Measurements from ENCODE around the gene PINLYP.

The PINLYP gene

GRCh38 chr19:43532571-43532961 is 43.0 kb upstream of the PINLYP start:
- no CpG with 5 or more reads among the region's 16 CpGs for WGBS (ENCODE audit: extremely low coverage, insufficient coverage, low lambda C conversion rate)
- H3K79me1 ChIP-seq (ENCODE audit: low read length) = no peaks in the 10 kb centered on the region
- H4K8ac ChIP-seq (ENCODE audit: low read depth, low read length) = no peak overlapping the region
- H3K27me3 ChIP-seq (ENCODE audit: insufficient read depth, low read length, poor library complexity) = no peaks in the 10 kb centered on the region
- no peak overlapping the region for H3K4ac ChIP-seq (ENCODE audit: low read depth, low read length)
- no peak overlapping the region for H2BK15ac ChIP-seq (replicated peaks; ENCODE audit: low read depth)
- no peak overlapping the region for H2BK120ac ChIP-seq (ENCODE audit: low read depth, low read length)
- peak overlapping the region; percentile 83 for H3K9ac ChIP-seq (ENCODE audit: low read length)
- no peaks in the 10 kb centered on the region for H3K36me3 ChIP-seq (ENCODE audit: control insufficient read depth, insufficient read depth, low read length)
- DNase-seq = no peak
- no peaks in the 10 kb centered on the region for H3K79me2 ChIP-seq (ENCODE audit: control insufficient read depth, insufficient read depth, low read length)
- H3K56ac ChIP-seq (ENCODE audit: low read length) = peak overlapping the region; percentile 92
- no peak overlapping the region for H2BK5ac ChIP-seq (ENCODE audit: low read length)
- H2AK5ac ChIP-seq (ENCODE audit: low read length) = no peak overlapping the region
- no peak overlapping the region for H3K18ac ChIP-seq (ENCODE audit: low read length)
- peak overlapping the region; percentile 97 for H3K4me2 ChIP-seq (ENCODE audit: low read length)
- peaks cover 6% of the 10 kb centered on the region for H3K4me1 ChIP-seq (ENCODE audit: control insufficient read depth, low read depth, low read length)
- no peak overlapping the region for H4K5ac ChIP-seq (ENCODE audit: low read length)
- H3K23ac ChIP-seq (ENCODE audit: low read length) = no peak overlapping the region
- peak overlapping the region; percentile 69 for H3K27ac ChIP-seq (ENCODE audit: low read depth, low read length)
- H3K4me3 ChIP-seq (ENCODE audit: low read length) = peak overlapping the region; percentile 62

- H4K5ac ChIP-seq (ENCODE audit: low read length) = no peak within 1 kb of the TSS
- H3K4ac ChIP-seq (ENCODE audit: low read depth, low read length) = no peak within 1 kb of the TSS
- no peak within 1 kb of the TSS for H2AK5ac ChIP-seq (ENCODE audit: low read length)
- H3K27ac ChIP-seq (ENCODE audit: low read depth, low read length) = peak within 1 kb of the TSS; percentile 69
- H3K23ac ChIP-seq (ENCODE audit: low read length) = no peak within 1 kb of the TSS
- H2BK5ac ChIP-seq (ENCODE audit: low read length) = no peak within 1 kb of the TSS
- H3K4me3 ChIP-seq (ENCODE audit: low read length) = peak within 1 kb of the TSS; percentile 62
- H4K8ac ChIP-seq (ENCODE audit: low read depth, low read length) = no peak within 1 kb of the TSS
- no peaks in the 10 kb centered on the region for H3K36me3 ChIP-seq (ENCODE audit: control insufficient read depth, insufficient read depth, low read length)
- H3K9ac ChIP-seq (ENCODE audit: low read length) = peak within 1 kb of the TSS; percentile 83
- no peak within 1 kb of the TSS for H2BK120ac ChIP-seq (ENCODE audit: low read depth, low read length)
- H3K79me1 ChIP-seq (ENCODE audit: low read length) = no peaks in the 10 kb centered on the region
- no peak within 1 kb of the TSS for H3K18ac ChIP-seq (ENCODE audit: low read length)
- H3K79me2 ChIP-seq (ENCODE audit: control insufficient read depth, insufficient read depth, low read length) = no peaks in the 10 kb centered on the region
- H2BK15ac ChIP-seq (replicated peaks; ENCODE audit: low read depth) = no peak within 1 kb of the TSS
- no CpG with 5 or more reads among the region's 47 CpGs for WGBS (ENCODE audit: extremely low coverage, insufficient coverage, low lambda C conversion rate)
- peak within 1 kb of the TSS; percentile 97 for H3K4me2 ChIP-seq (ENCODE audit: low read length)
- no peaks in the 10 kb centered on the region for H3K27me3 ChIP-seq (ENCODE audit: insufficient read depth, low read length, poor library complexity)
- H3K56ac ChIP-seq (ENCODE audit: low read length) = peak within 1 kb of the TSS; percentile 92
- DNase-seq = peak; percentile 98
- H3K4me1 ChIP-seq (ENCODE audit: control insufficient read depth, low read depth, low read length) = peaks cover 6% of the 10 kb centered on the region
Observed at GRCh38 chr19:43532962-43533545, 42.5 kb upstream of the PINLYP start, which contains the start of gene ZNF575. Gene ZNF575 (plus strand): TSS chr19:43533188. CDS start chr19:43534423, 1,235 bp downstream.

- peak; percentile 99 for DNase-seq
- Histone ChIP-seq H3K27ac (ENCODE audit: low read depth, low read length) (no peak overlapping the region), H3K23ac (ENCODE audit: low read length) (no peak overlapping the region), H3K18ac (ENCODE audit: low read length) (no peak overlapping the region), H3K4me3 (ENCODE audit: low read length) (peak overlapping the region; percentile 0), H3K79me1 (ENCODE audit: low read length) (no peaks in the 10 kb centered on the region), H3K36me3 (ENCODE audit: control insufficient read depth, insufficient read depth, low read length) (peaks cover 3% of the 10 kb centered on the region), H2AK5ac (ENCODE audit: low read length) (no peak overlapping the region), H4K5ac (ENCODE audit: low read length) (no peak overlapping the region), H3K56ac (ENCODE audit: low read length) (peak overlapping the region; percentile 28), H2BK5ac (ENCODE audit: low read length) (no peak overlapping the region), H4K8ac (ENCODE audit: low read depth, low read length) (no peak overlapping the region), H3K4ac (ENCODE audit: low read depth, low read length) (no peak overlapping the region), H3K4me2 (ENCODE audit: low read length) (peak overlapping the region; percentile 30), H3K79me2 (ENCODE audit: control insufficient read depth, insufficient read depth, low read length) (no peaks in the 10 kb centered on the region), H3K9ac (ENCODE audit: low read length) (peak overlapping the region; percentile 28), H2BK15ac (replicated peaks; ENCODE audit: low read depth) (no peak overlapping the region), H3K4me1 (ENCODE audit: control insufficient read depth, low read depth, low read length) (peaks cover 6% of the 10 kb centered on the region), H3K27me3 (ENCODE audit: insufficient read depth, low read length, poor library complexity) (no peaks in the 10 kb centered on the region), H2BK120ac (ENCODE audit: low read depth, low read length) (no peak overlapping the region)
- WGBS (ENCODE audit: extremely low coverage, insufficient coverage, low lambda C conversion rate) = no CpG with 5 or more reads among the region's 41 CpGs
Observed at GRCh38 chr19:43533546-43534304, 41.9 kb upstream of the PINLYP start.

GRCh38 chr19:43534305-43534815 is 41.2 kb upstream of the PINLYP start:
- peak overlapping the region; percentile 82 for H3K56ac ChIP-seq (ENCODE audit: low read length)
- no peak overlapping the region for H2AK5ac ChIP-seq (ENCODE audit: low read length)
- no peaks in the 10 kb centered on the region for H3K79me2 ChIP-seq (ENCODE audit: control insufficient read depth, insufficient read depth, low read length)
- no peak overlapping the region for H2BK5ac ChIP-seq (ENCODE audit: low read length)
- no peak overlapping the region for H3K27ac ChIP-seq (ENCODE audit: low read depth, low read length)
- H3K36me3 ChIP-seq (ENCODE audit: control insufficient read depth, insufficient read depth, low read length) = peaks cover 3% of the 10 kb centered on the region
- H2BK120ac ChIP-seq (ENCODE audit: low read depth, low read length) = no peak overlapping the region
- H3K4me1 ChIP-seq (ENCODE audit: control insufficient read depth, low read depth, low read length) = peaks cover 6% of the 10 kb centered on the region
- H4K8ac ChIP-seq (ENCODE audit: low read depth, low read length) = no peak overlapping the region
- H3K9ac ChIP-seq (ENCODE audit: low read length) = peak overlapping the region; percentile 56
- H3K4me2 ChIP-seq (ENCODE audit: low read length) = peak overlapping the region; percentile 29
- no peak overlapping the region for H3K4ac ChIP-seq (ENCODE audit: low read depth, low read length)
- no peaks in the 10 kb centered on the region for H3K79me1 ChIP-seq (ENCODE audit: low read length)
- no peak overlapping the region for H3K4me3 ChIP-seq (ENCODE audit: low read length)
- no peak overlapping the region for H4K5ac ChIP-seq (ENCODE audit: low read length)
- H3K27me3 ChIP-seq (ENCODE audit: insufficient read depth, low read length, poor library complexity) = no peaks in the 10 kb centered on the region
- no peak overlapping the region for H3K18ac ChIP-seq (ENCODE audit: low read length)
- DNase-seq = no peak
- H3K23ac ChIP-seq (ENCODE audit: low read length) = peak overlapping the region; percentile 11
- WGBS (ENCODE audit: extremely low coverage, insufficient coverage, low lambda C conversion rate) = no CpG with 5 or more reads among the region's 17 CpGs
- H2BK15ac ChIP-seq (replicated peaks; ENCODE audit: low read depth) = no peak overlapping the region

- H3K23ac ChIP-seq (ENCODE audit: low read length) = no peak overlapping the region
- peak overlapping the region; percentile 82 for H3K56ac ChIP-seq (ENCODE audit: low read length)
- H3K27ac ChIP-seq (ENCODE audit: low read depth, low read length) = no peak overlapping the region
- no CpG with 5 or more reads among the region's 62 CpGs for WGBS (ENCODE audit: extremely low coverage, insufficient coverage, low lambda C conversion rate)
- no peak overlapping the region for H3K4ac ChIP-seq (ENCODE audit: low read depth, low read length)
- no peak overlapping the region for H3K4me2 ChIP-seq (ENCODE audit: low read length)
- no peak overlapping the region for H4K8ac ChIP-seq (ENCODE audit: low read depth, low read length)
- H3K4me1 ChIP-seq (ENCODE audit: control insufficient read depth, low read depth, low read length) = peaks cover 6% of the 10 kb centered on the region
- no peak overlapping the region for H3K4me3 ChIP-seq (ENCODE audit: low read length)
- no peaks in the 10 kb centered on the region for H3K79me1 ChIP-seq (ENCODE audit: low read length)
- no peaks in the 10 kb centered on the region for H3K27me3 ChIP-seq (ENCODE audit: insufficient read depth, low read length, poor library complexity)
- H2AK5ac ChIP-seq (ENCODE audit: low read length) = no peak overlapping the region
- H2BK15ac ChIP-seq (replicated peaks; ENCODE audit: low read depth) = no peak overlapping the region
- peaks cover 4% of the 10 kb centered on the region for H3K36me3 ChIP-seq (ENCODE audit: control insufficient read depth, insufficient read depth, low read length)
- H3K9ac ChIP-seq (ENCODE audit: low read length) = no peak overlapping the region
- no peak overlapping the region for H3K18ac ChIP-seq (ENCODE audit: low read length)
- no peak overlapping the region for H2BK120ac ChIP-seq (ENCODE audit: low read depth, low read length)
- H2BK5ac ChIP-seq (ENCODE audit: low read length) = no peak overlapping the region
- no peak overlapping the region for H4K5ac ChIP-seq (ENCODE audit: low read length)
- H3K79me2 ChIP-seq (ENCODE audit: control insufficient read depth, insufficient read depth, low read length) = no peaks in the 10 kb centered on the region
- peak; percentile 93 for DNase-seq
Observed at GRCh38 chr19:43534816-43535761, 40.5 kb upstream of the PINLYP start.
